ENCODE results near the gene FER.

- TF ChIP-seq CTCF (IDR thresholded peaks at IDR 0.05) (no peak), POLR2A (IDR thresholded peaks at IDR 0.05) (no peak)
Observed at GRCh38 chr5:108898257-108898656, 150.6 kb downstream of the FER start.
